ENCODE data around the gene ATOH8.

Gene ATOH8

DNA sequence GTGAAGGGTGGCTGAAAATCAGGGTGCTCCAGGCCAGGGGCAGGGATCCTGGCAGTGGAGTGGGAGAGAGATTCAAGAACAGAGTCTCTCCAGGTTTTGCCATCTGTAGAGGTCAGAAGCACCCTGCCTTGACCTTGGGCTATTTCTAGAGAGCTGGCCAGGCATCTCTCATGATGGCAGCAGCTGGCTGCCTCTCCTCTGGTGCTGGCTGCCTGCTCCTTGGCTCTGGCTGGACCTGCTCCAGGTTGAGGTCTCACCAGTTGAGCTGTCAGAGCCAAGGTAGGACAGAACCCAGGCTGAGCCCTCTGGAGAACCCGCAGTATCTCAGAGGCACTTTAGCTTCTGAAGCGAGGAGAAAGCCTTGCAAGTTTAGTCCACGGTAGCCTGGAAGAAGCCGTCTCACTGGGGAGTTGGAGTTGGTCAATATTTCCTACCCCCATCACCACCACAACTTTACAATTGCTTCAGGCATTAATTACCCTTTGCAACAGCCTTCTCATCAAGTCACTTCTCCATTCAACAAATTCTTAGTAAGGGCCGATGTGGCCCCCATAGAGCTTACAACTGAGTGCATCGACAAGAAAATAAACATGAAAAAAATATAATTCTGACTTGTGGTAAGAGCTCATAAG lies 34.1 kb upstream of the ATOH8 start:
- H3K36me3 ChIP-seq (ENCODE audit: insufficient read depth, insufficient read length, low read length): no peaks in the 10 kb centered on the region
- H3K9ac ChIP-seq (ENCODE audit: insufficient read length, low read depth): no peak overlapping the region
- peaks cover 2% of the 10 kb centered on the region for H3K4me1 ChIP-seq (ENCODE audit: insufficient read depth, insufficient read length)
- H3K27me3 ChIP-seq (ENCODE audit: insufficient read depth, insufficient read length): no peaks in the 10 kb centered on the region
- TF ChIP-seq SUZ12 (IDR thresholded peaks at IDR 0.05; ENCODE audit: extremely low read depth, insufficient read depth, insufficient read length): no peak
- no peak for TF ChIP-seq ZNF274 (IDR thresholded peaks at IDR 0.05; ENCODE audit: low read depth, low read length)
- TF ChIP-seq YY1 (IDR thresholded peaks at IDR 0.05; ENCODE audit: insufficient read depth, insufficient read length): no peak
- H3K4me3 ChIP-seq (ENCODE audit: insufficient read length, low read depth): no peak overlapping the region
- DNase-seq (ENCODE audit: low read depth, low spot score): no peak
- 0 out of 2 replicates have a peak, but pooled peaks cover 5% of the 10 kb centered on the region for H3K9me3 ChIP-seq (ENCODE audit: insufficient read depth, low read length)

DNA sequence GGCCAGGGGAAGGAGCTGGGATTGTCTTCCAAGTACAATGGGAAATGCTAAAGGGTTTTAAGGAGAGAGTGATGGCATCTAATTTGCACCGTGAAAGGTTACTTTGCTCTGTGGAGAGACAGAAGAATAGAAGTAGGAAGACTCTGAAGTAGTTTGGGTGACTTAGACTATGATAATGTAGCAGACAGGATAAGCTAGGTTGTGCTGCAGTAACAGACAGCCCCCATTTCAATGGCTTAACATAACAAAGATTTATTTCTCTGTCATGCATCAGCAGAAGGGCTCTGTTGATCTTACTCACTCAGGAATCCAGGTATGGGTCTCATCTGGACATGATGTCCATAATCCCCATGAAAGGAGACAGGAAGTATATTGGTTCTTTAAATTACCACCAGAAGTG lies 33.3 kb upstream of the ATOH8 start:
- TF ChIP-seq SUZ12 (IDR thresholded peaks at IDR 0.05; ENCODE audit: extremely low read depth, insufficient read depth, insufficient read length) (no peak), YY1 (IDR thresholded peaks at IDR 0.05; ENCODE audit: insufficient read depth, insufficient read length) (no peak), ZNF274 (IDR thresholded peaks at IDR 0.05; ENCODE audit: low read depth, low read length) (no peak)
- no peak for DNase-seq (ENCODE audit: low read depth, low spot score)

DNA sequence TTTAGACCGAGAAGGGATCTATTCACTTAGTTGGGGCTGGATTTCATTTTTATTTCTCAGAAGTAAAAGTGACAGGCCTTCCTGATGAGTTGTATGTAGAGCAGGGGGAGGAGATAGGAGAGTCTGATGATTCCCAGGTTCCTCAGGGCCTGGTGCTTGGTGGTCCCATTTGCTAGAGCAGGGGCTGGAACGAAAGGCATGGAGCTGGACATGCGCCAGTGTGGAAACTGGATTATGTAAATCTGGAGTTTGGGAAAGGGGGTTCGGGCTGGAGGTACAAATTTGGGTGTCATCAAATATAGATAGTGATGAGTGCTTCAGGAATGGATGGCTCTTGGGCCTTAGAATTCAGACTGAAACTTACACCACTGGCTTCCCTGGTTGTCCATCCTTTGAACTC lies 32.1 kb upstream of the ATOH8 start:
- Histone ChIP-seq H3K36me3 (ENCODE audit: insufficient read depth, insufficient read length, low read length) (no peaks in the 10 kb centered on the region), H3K27me3 (ENCODE audit: insufficient read depth, insufficient read length) (no peaks in the 10 kb centered on the region), H3K9me3 (ENCODE audit: insufficient read depth, low read length) (0 out of 2 replicates have a peak, but pooled peaks cover 5% of the 10 kb centered on the region), H3K9ac (ENCODE audit: insufficient read length, low read depth) (no peak overlapping the region), H3K4me3 (ENCODE audit: insufficient read length, low read depth) (no peak overlapping the region), H3K4me1 (ENCODE audit: insufficient read depth, insufficient read length) (peaks cover 2% of the 10 kb centered on the region)
- no peak for TF ChIP-seq SUZ12 (IDR thresholded peaks at IDR 0.05; ENCODE audit: extremely low read depth, insufficient read depth, insufficient read length)
- no peak for TF ChIP-seq YY1 (IDR thresholded peaks at IDR 0.05; ENCODE audit: insufficient read depth, insufficient read length)
- no peak for TF ChIP-seq ZNF274 (IDR thresholded peaks at IDR 0.05; ENCODE audit: low read depth, low read length)
- DNase-seq (ENCODE audit: low read depth, low spot score): no peak

More for the DNA sequence above, 33.3 kb upstream of the ATOH8 start:
- 0 out of 2 replicates have a peak, but pooled peaks cover 5% of the 10 kb centered on the region for H3K9me3 ChIP-seq (ENCODE audit: insufficient read depth, low read length)
- H3K4me1 ChIP-seq (ENCODE audit: insufficient read depth, insufficient read length): peaks cover 2% of the 10 kb centered on the region
- H3K4me3 ChIP-seq (ENCODE audit: insufficient read length, low read depth): no peak overlapping the region
- no peaks in the 10 kb centered on the region for H3K36me3 ChIP-seq (ENCODE audit: insufficient read depth, insufficient read length, low read length)
- no peaks in the 10 kb centered on the region for H3K27me3 ChIP-seq (ENCODE audit: insufficient read depth, insufficient read length)
- H3K9ac ChIP-seq (ENCODE audit: insufficient read length, low read depth): no peak overlapping the region

DNA sequence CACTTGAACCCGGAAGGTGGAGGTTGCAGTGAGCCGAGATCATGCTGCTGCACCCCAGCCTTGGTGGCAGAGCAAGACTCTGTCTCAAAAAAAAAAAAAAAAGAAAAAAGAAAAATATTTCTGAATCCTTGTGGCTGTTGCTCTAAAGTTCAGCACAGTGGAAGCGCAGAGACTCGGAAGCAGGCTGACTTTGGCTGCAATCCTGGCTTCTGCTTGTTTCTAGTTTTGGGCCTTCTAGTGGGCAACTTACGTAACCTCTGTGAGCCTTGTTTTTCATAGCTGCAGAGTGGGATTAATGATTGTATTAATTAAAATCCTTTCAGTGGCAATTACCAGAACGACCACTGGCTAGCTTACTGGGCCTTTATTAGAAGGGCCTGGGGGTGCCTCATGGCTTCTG lies 31.3 kb upstream of the ATOH8 start:
- TF ChIP-seq ZNF274 (IDR thresholded peaks at IDR 0.05; ENCODE audit: low read depth, low read length) (no peak), SUZ12 (IDR thresholded peaks at IDR 0.05; ENCODE audit: extremely low read depth, insufficient read depth, insufficient read length) (no peak), YY1 (IDR thresholded peaks at IDR 0.05; ENCODE audit: insufficient read depth, insufficient read length) (no peak)
- H3K36me3 ChIP-seq (ENCODE audit: insufficient read depth, insufficient read length, low read length): no peaks in the 10 kb centered on the region
- H3K4me1 ChIP-seq (ENCODE audit: insufficient read depth, insufficient read length): peaks cover 2% of the 10 kb centered on the region
- H3K4me3 ChIP-seq (ENCODE audit: insufficient read length, low read depth): no peak overlapping the region
- H3K9me3 ChIP-seq (ENCODE audit: insufficient read depth, low read length): 0 out of 2 replicates have a peak, but pooled peaks cover 5% of the 10 kb centered on the region
- H3K9ac ChIP-seq (ENCODE audit: insufficient read length, low read depth): no peak overlapping the region
- DNase-seq (ENCODE audit: low read depth, low spot score): no peak
- H3K27me3 ChIP-seq (ENCODE audit: insufficient read depth, insufficient read length): no peaks in the 10 kb centered on the region

DNA sequence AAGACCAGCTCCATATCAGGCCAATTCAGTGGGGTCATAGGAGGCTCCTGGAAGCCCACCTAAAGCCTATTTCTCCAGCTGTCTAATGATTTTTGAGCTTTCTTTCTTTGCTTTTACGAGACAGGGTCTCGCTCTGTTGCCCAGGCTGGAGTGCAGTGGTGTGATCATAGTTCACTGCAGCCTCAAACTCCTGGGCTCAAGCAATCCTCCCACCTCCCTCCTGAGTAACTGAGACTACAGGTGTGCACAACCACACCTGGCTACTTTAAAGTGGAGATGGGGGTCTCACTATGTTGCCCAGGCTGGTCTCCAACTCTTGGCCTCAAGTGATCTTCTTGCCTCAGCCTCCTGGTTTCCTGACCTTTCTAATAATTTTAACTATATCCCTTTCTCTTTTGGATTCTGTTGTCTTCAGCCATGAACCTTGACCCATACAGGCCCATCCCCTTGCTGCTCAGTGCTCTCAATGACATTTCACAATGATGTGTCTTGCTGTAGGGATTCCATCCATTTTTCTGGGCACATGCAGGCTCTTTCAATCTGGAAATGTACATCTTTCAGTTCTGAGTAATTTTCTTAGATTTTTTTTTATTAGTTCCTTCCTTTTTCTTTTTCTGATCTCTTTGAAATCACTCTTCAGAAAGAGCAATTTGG lies 30.0 kb upstream of the ATOH8 start:
- peaks cover 2% of the 10 kb centered on the region for H3K4me1 ChIP-seq (ENCODE audit: insufficient read depth, insufficient read length)
- 0 out of 2 replicates have a peak, but pooled peaks cover 5% of the 10 kb centered on the region for H3K9me3 ChIP-seq (ENCODE audit: insufficient read depth, low read length)
- H3K4me3 ChIP-seq (ENCODE audit: insufficient read length, low read depth): no peak overlapping the region
- TF ChIP-seq SUZ12 (IDR thresholded peaks at IDR 0.05; ENCODE audit: extremely low read depth, insufficient read depth, insufficient read length) (no peak), ZNF274 (IDR thresholded peaks at IDR 0.05; ENCODE audit: low read depth, low read length) (no peak), YY1 (IDR thresholded peaks at IDR 0.05; ENCODE audit: insufficient read depth, insufficient read length) (no peak)
- no peaks in the 10 kb centered on the region for H3K36me3 ChIP-seq (ENCODE audit: insufficient read depth, insufficient read length, low read length)
- no peaks in the 10 kb centered on the region for H3K27me3 ChIP-seq (ENCODE audit: insufficient read depth, insufficient read length)
- DNase-seq (ENCODE audit: low read depth, low spot score): no peak
- H3K9ac ChIP-seq (ENCODE audit: insufficient read length, low read depth): no peak overlapping the region

DNA sequence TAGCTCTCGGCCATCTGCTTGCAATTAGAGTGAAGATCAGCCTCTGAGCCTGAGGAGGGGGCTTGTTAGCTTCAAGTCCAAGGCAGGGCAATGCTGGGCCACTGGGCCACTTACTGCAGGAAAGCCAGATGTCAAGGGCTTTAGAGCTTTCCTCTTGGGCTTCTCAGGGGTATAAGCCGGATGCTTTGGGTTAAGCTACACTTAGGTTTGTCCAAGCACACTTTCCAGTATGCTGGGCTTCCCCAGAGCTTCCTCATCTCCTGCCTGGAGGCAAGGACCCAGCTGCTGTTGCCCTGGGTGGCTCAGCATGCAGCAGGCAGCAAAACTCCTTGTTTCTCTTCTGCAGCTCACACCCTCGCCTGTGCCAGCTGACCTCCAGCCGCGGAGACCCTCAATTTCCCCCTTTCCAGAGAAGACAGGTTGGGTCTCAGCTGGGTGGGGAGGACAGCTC lies 29.0 kb upstream of the ATOH8 start:
- no peak for DNase-seq (ENCODE audit: low read depth, low spot score)
- Histone ChIP-seq H3K4me1 (ENCODE audit: insufficient read depth, insufficient read length) (peaks cover 2% of the 10 kb centered on the region), H3K9ac (ENCODE audit: insufficient read length, low read depth) (no peak overlapping the region), H3K4me3 (ENCODE audit: insufficient read length, low read depth) (no peak overlapping the region), H3K36me3 (ENCODE audit: insufficient read depth, insufficient read length, low read length) (no peaks in the 10 kb centered on the region), H3K9me3 (ENCODE audit: insufficient read depth, low read length) (0 out of 2 replicates have a peak, but pooled peaks cover 5% of the 10 kb centered on the region), H3K27me3 (ENCODE audit: insufficient read depth, insufficient read length) (no peaks in the 10 kb centered on the region)
- TF ChIP-seq SUZ12 (IDR thresholded peaks at IDR 0.05; ENCODE audit: extremely low read depth, insufficient read depth, insufficient read length): no peak
- no peak for TF ChIP-seq ZNF274 (IDR thresholded peaks at IDR 0.05; ENCODE audit: low read depth, low read length)
- TF ChIP-seq YY1 (IDR thresholded peaks at IDR 0.05; ENCODE audit: insufficient read depth, insufficient read length): no peak

GRCh38 chr2:85725451-85725850 lies 28.3 kb upstream of the ATOH8 start:
- no peak for TF ChIP-seq YY1 (IDR thresholded peaks at IDR 0.05; ENCODE audit: insufficient read depth, insufficient read length)
- TF ChIP-seq SUZ12 (IDR thresholded peaks at IDR 0.05; ENCODE audit: extremely low read depth, insufficient read depth, insufficient read length): no peak
- TF ChIP-seq ZNF274 (IDR thresholded peaks at IDR 0.05; ENCODE audit: low read depth, low read length): no peak
- no peaks in the 10 kb centered on the region for H3K27me3 ChIP-seq (ENCODE audit: insufficient read depth, insufficient read length)
- no peaks in the 10 kb centered on the region for H3K36me3 ChIP-seq (ENCODE audit: insufficient read depth, insufficient read length, low read length)
- DNase-seq (ENCODE audit: low read depth, low spot score): no peak
- H3K9ac ChIP-seq (ENCODE audit: insufficient read length, low read depth): no peak overlapping the region
- H3K9me3 ChIP-seq (ENCODE audit: insufficient read depth, low read length): 0 out of 2 replicates have a peak, but pooled peaks cover 5% of the 10 kb centered on the region
- H3K4me3 ChIP-seq (ENCODE audit: insufficient read length, low read depth): no peak overlapping the region
- peaks cover 2% of the 10 kb centered on the region for H3K4me1 ChIP-seq (ENCODE audit: insufficient read depth, insufficient read length)

Measured in NT2/D1 (cell line).